Measurements from ENCODE around the gene RNF223.

GRCh38 chr1:1074631-1075147 is 583 bp upstream of the RNF223 start:
- no peak for TF ChIP-seq POLR2A (IDR thresholded peaks at IDR 0.05)
- TF ChIP-seq CTCF (IDR thresholded peaks at IDR 0.05), result no peak
